ENCODE data around the gene SORCS2.

GRCh38 chr4:7187691-7188090 is 4.6 kb upstream of the SORCS2 start:
- TF ChIP-seq POLR2AphosphoS5 (IDR thresholded peaks at IDR 0.05) = no peak
- TF ChIP-seq, protein P1, sequence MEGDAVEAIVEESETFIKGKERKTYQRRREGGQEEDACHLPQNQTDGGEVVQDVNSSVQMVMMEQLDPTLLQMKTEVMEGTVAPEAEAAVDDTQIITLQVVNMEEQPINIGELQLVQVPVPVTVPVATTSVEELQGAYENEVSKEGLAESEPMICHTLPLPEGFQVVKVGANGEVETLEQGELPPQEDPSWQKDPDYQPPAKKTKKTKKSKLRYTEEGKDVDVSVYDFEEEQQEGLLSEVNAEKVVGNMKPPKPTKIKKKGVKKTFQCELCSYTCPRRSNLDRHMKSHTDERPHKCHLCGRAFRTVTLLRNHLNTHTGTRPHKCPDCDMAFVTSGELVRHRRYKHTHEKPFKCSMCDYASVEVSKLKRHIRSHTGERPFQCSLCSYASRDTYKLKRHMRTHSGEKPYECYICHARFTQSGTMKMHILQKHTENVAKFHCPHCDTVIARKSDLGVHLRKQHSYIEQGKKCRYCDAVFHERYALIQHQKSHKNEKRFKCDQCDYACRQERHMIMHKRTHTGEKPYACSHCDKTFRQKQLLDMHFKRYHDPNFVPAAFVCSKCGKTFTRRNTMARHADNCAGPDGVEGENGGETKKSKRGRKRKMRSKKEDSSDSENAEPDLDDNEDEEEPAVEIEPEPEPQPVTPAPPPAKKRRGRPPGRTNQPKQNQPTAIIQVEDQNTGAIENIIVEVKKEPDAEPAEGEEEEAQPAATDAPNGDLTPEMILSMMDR (IDR thresholded peaks at IDR 0.05) = no peak

Data from breast epithelium (tissue), 3 donors.